Effector memory CD4-positive, alpha-beta T cell (primary cell): Measurements from ENCODE around the gene ALDOB.
"Not testable (repeated sequence)": the region's sequence is repeated elsewhere in the genome, so short reads cannot be mapped to it uniquely, and the experiment has no call there.

ENCODE experiments used
- DNase-seq, 3 donors: peaks; one replicate each; pipeline ENCODE4 v3.0.0-alpha.2; 2020
- H3K27ac ChIP-seq: 2 replicates; pipeline ENCODE4 v1.7.0; 2013; ENCODE audit warnings: mild to moderate bottlenecking, low read length, moderate library complexity; ENCODE audit not compliant: insufficient read depth, poor library complexity, severe bottlenecking
- H3K27me3 ChIP-seq: replicated peaks from 2 replicates; pipeline ENCODE4 v1.7.0; 2013; ENCODE audit warnings: mild to moderate bottlenecking, low read length; ENCODE audit not compliant: insufficient read depth, control insufficient read depth, poor library complexity, severe bottlenecking
- H3K36me3 ChIP-seq: 2 replicates; pipeline ENCODE4 v1.7.0; 2013; ENCODE audit warnings: mild to moderate bottlenecking, low read length, moderate library complexity; ENCODE audit not compliant: control insufficient read depth, insufficient read depth
- H3K4me1 ChIP-seq: 2 replicates; pipeline ENCODE4 v1.7.0; 2013; ENCODE audit warnings: low read length, mild to moderate bottlenecking; ENCODE audit not compliant: control insufficient read depth, insufficient read depth, poor library complexity, severe bottlenecking
- H3K4me3 ChIP-seq: 2 replicates; pipeline ENCODE4 v1.7.0; 2013; ENCODE audit warnings: low read length, low read depth, mild to moderate bottlenecking; ENCODE audit not compliant: insufficient read depth, poor library complexity, severe bottlenecking
- H3K9me3 ChIP-seq: 2 replicates; pipeline ENCODE4 v1.7.0; 2013; ENCODE audit warnings: mild to moderate bottlenecking, low read length, moderate library complexity; ENCODE audit not compliant: control insufficient read depth

Gene ALDOB

GRCh38 chr9:101397746-101398067, 37.9 kb downstream of the ALDOB start:
- no peak for DNase-seq
- Histone ChIP-seq H3K27me3 (no peaks in the 10 kb centered on the region), H3K27ac (peak overlapping the region; percentile 92), H3K36me3 (peaks cover 20% of the 10 kb centered on the region), H3K4me1 (peaks cover 22% of the 10 kb centered on the region), H3K9me3 (no peaks in the 10 kb centered on the region), H3K4me3 (peak overlapping the region; percentile 77)

GRCh38 chr9:101394687-101395086, 40.9 kb downstream of the ALDOB start:
- Histone ChIP-seq H3K36me3 (peaks cover 11% of the 10 kb centered on the region), H3K27me3 (no peaks in the 10 kb centered on the region), H3K9me3 (no peaks in the 10 kb centered on the region), H3K4me1 (peaks cover 20% of the 10 kb centered on the region), H3K27ac (no peak overlapping the region), H3K4me3 (no peak overlapping the region)
- no peak for DNase-seq

- H3K9me3 ChIP-seq = no peaks in the 10 kb centered on the region
- H3K36me3 ChIP-seq = peaks cover 16% of the 10 kb centered on the region
- H3K27ac ChIP-seq = no peak overlapping the region
- no peak for DNase-seq
- H3K4me1 ChIP-seq = peaks cover 12% of the 10 kb centered on the region
- no peak overlapping the region for H3K4me3 ChIP-seq
- H3K27me3 ChIP-seq = no peaks in the 10 kb centered on the region
Measured at GRCh38 chr9:101393135-101393534, 42.4 kb downstream of the ALDOB start.

- Histone ChIP-seq H3K4me1 (no peaks in the 10 kb centered on the region), H3K4me3 (no peak overlapping the region), H3K27me3 (no peaks in the 10 kb centered on the region), H3K9me3 (no peaks in the 10 kb centered on the region), H3K36me3 (peaks cover 16% of the 10 kb centered on the region), H3K27ac (no peak overlapping the region)
- DNase-seq = no peak
Measured at GRCh38 chr9:101388507-101388993, 47.0 kb downstream of the ALDOB start.

DNA sequence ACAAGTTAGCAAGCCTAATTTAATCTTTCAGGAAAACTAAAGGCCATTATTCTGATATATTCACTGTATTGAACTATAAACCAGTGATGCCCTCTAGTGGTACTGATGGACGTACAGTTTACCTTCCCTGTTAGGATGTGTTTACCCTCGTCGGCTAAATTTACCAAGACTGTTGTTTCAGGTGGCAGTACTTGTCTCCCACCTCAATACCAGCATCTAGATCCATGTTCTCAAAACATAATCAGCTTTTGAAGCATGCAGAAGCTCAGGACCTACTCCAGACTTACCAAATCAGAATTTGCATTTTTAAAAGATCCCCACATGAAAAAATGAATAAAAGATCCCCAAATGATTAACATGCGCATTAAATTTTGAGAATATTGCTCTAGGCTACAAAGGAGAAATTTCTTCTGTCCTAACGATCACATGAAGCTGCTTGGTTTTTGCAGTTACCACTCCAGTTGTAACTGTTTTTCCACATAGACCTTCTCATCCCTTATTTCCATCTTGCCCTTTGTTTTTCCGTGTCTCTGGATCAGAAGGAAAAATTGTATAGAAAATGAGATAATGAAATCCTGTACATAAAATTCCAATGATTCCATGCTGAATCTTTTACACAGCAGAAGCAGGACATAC, 47.6 kb downstream of the ALDOB start:
- H3K4me3 ChIP-seq = no peak overlapping the region
- peaks cover 16% of the 10 kb centered on the region for H3K36me3 ChIP-seq
- no peak for DNase-seq
- H3K27ac ChIP-seq = no peak overlapping the region
- no peaks in the 10 kb centered on the region for H3K27me3 ChIP-seq
- H3K4me1 ChIP-seq = no peaks in the 10 kb centered on the region
- no peaks in the 10 kb centered on the region for H3K9me3 ChIP-seq

- not testable (repeated sequence) for DNase-seq, H3K27ac ChIP-seq, H3K36me3 ChIP-seq, H3K4me1 ChIP-seq, H3K4me3 ChIP-seq, H3K9me3 ChIP-seq, H3K27me3 ChIP-seq
Measured at GRCh38 chr9:101384873-101385536, 50.6 kb downstream of the ALDOB start, which contains the start of gene BAAT. BAAT (minus strand) TSS chr9:101385006; CDS start chr9:101371404, 13,602 bp downstream.

DNA sequence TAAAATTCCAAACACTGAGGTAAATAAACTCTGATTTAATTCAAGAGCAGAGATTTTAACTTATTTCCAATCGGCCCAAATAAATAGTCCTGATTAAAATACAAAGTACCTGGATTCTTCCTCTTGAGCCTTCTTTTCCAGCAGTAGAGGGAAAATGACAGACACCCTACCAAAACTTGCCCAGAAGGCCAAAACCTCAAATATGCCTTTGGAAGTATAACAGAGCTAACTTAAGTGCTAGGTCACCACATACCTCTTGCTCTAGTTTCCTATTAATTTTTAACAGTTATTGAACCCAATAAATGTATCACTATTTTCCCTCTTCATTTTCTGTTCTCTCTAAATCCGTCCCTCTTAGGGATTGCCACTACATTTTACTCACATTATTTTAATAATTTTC, 52.2 kb downstream of the ALDOB start:
- H3K4me3 ChIP-seq = no peak overlapping the region
- H3K27me3 ChIP-seq = no peaks in the 10 kb centered on the region
- H3K27ac ChIP-seq = no peak overlapping the region
- H3K36me3 ChIP-seq = no peaks in the 10 kb centered on the region
- no peak for DNase-seq
- no peaks in the 10 kb centered on the region for H3K4me1 ChIP-seq
- H3K9me3 ChIP-seq = no peaks in the 10 kb centered on the region

DNA sequence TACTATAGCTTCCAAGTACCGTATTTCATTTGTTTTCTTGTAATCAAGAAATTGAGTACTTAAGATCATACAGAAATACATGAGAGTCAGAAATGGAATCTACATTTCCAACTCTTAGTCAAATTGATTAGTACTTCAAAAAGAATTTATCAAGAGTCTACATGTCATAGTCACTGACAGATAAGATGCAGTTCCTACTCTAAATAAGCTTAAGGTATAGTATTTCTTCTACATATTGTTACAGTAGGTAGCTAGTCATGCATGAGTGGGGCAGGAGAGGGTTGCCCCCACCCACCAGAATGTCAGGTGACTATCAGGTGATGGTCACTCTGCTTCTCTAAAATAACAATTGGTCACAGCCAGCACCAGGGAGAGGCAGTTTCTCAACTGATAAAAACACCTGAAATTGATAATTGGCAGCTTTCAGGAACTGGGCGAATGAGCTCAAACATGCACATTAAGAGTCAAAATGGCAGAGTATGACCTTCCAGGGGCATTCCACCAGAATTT, 53.7 kb downstream of the ALDOB start:
- DNase-seq = no peak
- H3K9me3 ChIP-seq = no peaks in the 10 kb centered on the region
- no peak overlapping the region for H3K27ac ChIP-seq
- H3K4me1 ChIP-seq = no peaks in the 10 kb centered on the region
- H3K36me3 ChIP-seq = no peaks in the 10 kb centered on the region
- H3K27me3 ChIP-seq = no peaks in the 10 kb centered on the region
- no peak overlapping the region for H3K4me3 ChIP-seq

- Histone ChIP-seq H3K27ac (no peak overlapping the region), H3K9me3 (no peaks in the 10 kb centered on the region), H3K27me3 (no peaks in the 10 kb centered on the region), H3K36me3 (no peaks in the 10 kb centered on the region), H3K4me3 (no peak overlapping the region), H3K4me1 (no peaks in the 10 kb centered on the region)
- DNase-seq = no peak
Measured at GRCh38 chr9:101381118-101381517, 54.5 kb downstream of the ALDOB start.

- Histone ChIP-seq H3K9me3 (no peaks in the 10 kb centered on the region), H3K27ac (no peak overlapping the region), H3K4me1 (no peaks in the 10 kb centered on the region), H3K36me3 (no peaks in the 10 kb centered on the region), H3K27me3 (no peaks in the 10 kb centered on the region), H3K4me3 (no peak overlapping the region)
- no peak for DNase-seq
Measured at GRCh38 chr9:101380295-101380694, 55.3 kb downstream of the ALDOB start.
